ENCODE measurements around the gene RGS14.

Gene RGS14

GRCh38 chr5:177377851-177378776, 20.4 kb downstream of the RGS14 start:
- TF ChIP-seq CTCF (IDR thresholded peaks at IDR 0.05) = no peak
- H3K4me2 ChIP-seq (ENCODE audit: low read length) = no peak overlapping the region
- H3K9ac ChIP-seq = no peak overlapping the region
- no peak overlapping the region for H3K4me3 ChIP-seq (ENCODE audit: low read depth, low read length)
- H3K27me3 ChIP-seq (ENCODE audit: control insufficient read depth, insufficient read depth, low read length) = no peaks in the 10 kb centered on the region
- no peak overlapping the region for H3K27ac ChIP-seq
- no peaks in the 10 kb centered on the region for H3K9me3 ChIP-seq (ENCODE audit: control insufficient read depth, low read length)
- H3K79me2 ChIP-seq = no peaks in the 10 kb centered on the region
- H3K36me3 ChIP-seq (ENCODE audit: control insufficient read depth, insufficient read depth, low read length) = no peaks in the 10 kb centered on the region
- H3K4me1 ChIP-seq = peaks cover 4% of the 10 kb centered on the region
- H2AFZ ChIP-seq = no peak overlapping the region

GRCh38 chr5:177378884-177379883, 21.5 kb downstream of the RGS14 start:
- no peaks in the 10 kb centered on the region for H3K79me2 ChIP-seq
- peaks cover 4% of the 10 kb centered on the region for H3K4me1 ChIP-seq
- H3K4me2 ChIP-seq (ENCODE audit: low read length) = no peak overlapping the region
- no peak overlapping the region for H3K9ac ChIP-seq
- H2AFZ ChIP-seq = no peak overlapping the region
- H3K27me3 ChIP-seq (ENCODE audit: control insufficient read depth, insufficient read depth, low read length) = no peaks in the 10 kb centered on the region
- no peaks in the 10 kb centered on the region for H3K9me3 ChIP-seq (ENCODE audit: control insufficient read depth, low read length)
- H3K4me3 ChIP-seq (ENCODE audit: low read depth, low read length) = no peak overlapping the region
- TF ChIP-seq CTCF (IDR thresholded peaks at IDR 0.05) = no peak
- no peak overlapping the region for H3K27ac ChIP-seq
- H3K36me3 ChIP-seq (ENCODE audit: control insufficient read depth, insufficient read depth, low read length) = no peaks in the 10 kb centered on the region

GRCh38 chr5:177380805-177381126, 23.0 kb downstream of the RGS14 start:
- TF ChIP-seq CTCF (IDR thresholded peaks at IDR 0.05) = no peak
- Histone ChIP-seq H3K4me2 (ENCODE audit: low read length) (no peak overlapping the region), H3K27ac (no peak overlapping the region)

GRCh38 chr5:177382423-177383029, 24.8 kb downstream of the RGS14 start:
- Histone ChIP-seq H3K27me3 (ENCODE audit: control insufficient read depth, insufficient read depth, low read length) (no peaks in the 10 kb centered on the region), H3K27ac (no peak overlapping the region), H3K9me3 (ENCODE audit: control insufficient read depth, low read length) (no peaks in the 10 kb centered on the region), H3K36me3 (ENCODE audit: control insufficient read depth, insufficient read depth, low read length) (no peaks in the 10 kb centered on the region), H3K4me3 (ENCODE audit: low read depth, low read length) (no peak overlapping the region), H3K4me1 (peaks cover 4% of the 10 kb centered on the region), H3K4me2 (ENCODE audit: low read length) (no peak overlapping the region), H2AFZ (peak overlapping the region; percentile 25), H3K79me2 (no peaks in the 10 kb centered on the region), H3K9ac (no peak overlapping the region)
- TF ChIP-seq CTCF (IDR thresholded peaks at IDR 0.05) = peak; percentile 24

More at GRCh38 chr5:177380805-177381126, 23.0 kb downstream of the RGS14 start:
- H3K27me3 ChIP-seq (ENCODE audit: control insufficient read depth, insufficient read depth, low read length) = no peaks in the 10 kb centered on the region
- no peak overlapping the region for H2AFZ ChIP-seq
- no peaks in the 10 kb centered on the region for H3K9me3 ChIP-seq (ENCODE audit: control insufficient read depth, low read length)
- H3K9ac ChIP-seq = no peak overlapping the region
- H3K4me1 ChIP-seq = peaks cover 4% of the 10 kb centered on the region
- H3K4me3 ChIP-seq (ENCODE audit: low read depth, low read length) = no peak overlapping the region
- no peaks in the 10 kb centered on the region for H3K79me2 ChIP-seq
- no peaks in the 10 kb centered on the region for H3K36me3 ChIP-seq (ENCODE audit: control insufficient read depth, insufficient read depth, low read length)
